Measurements from ENCODE around the gene OPCML.

GRCh38 chr11:132771746-132772145 is 760.6 kb downstream of the OPCML start:
- TF ChIP-seq, protein P1, sequence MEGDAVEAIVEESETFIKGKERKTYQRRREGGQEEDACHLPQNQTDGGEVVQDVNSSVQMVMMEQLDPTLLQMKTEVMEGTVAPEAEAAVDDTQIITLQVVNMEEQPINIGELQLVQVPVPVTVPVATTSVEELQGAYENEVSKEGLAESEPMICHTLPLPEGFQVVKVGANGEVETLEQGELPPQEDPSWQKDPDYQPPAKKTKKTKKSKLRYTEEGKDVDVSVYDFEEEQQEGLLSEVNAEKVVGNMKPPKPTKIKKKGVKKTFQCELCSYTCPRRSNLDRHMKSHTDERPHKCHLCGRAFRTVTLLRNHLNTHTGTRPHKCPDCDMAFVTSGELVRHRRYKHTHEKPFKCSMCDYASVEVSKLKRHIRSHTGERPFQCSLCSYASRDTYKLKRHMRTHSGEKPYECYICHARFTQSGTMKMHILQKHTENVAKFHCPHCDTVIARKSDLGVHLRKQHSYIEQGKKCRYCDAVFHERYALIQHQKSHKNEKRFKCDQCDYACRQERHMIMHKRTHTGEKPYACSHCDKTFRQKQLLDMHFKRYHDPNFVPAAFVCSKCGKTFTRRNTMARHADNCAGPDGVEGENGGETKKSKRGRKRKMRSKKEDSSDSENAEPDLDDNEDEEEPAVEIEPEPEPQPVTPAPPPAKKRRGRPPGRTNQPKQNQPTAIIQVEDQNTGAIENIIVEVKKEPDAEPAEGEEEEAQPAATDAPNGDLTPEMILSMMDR (IDR thresholded peaks at IDR 0.05; ENCODE audit: low read depth, low read length, poor library complexity, severe bottlenecking) = no peak
- TF ChIP-seq EZH2phosphoT487 (IDR thresholded peaks at IDR 0.05; ENCODE audit: borderline replicate concordance, low read length) = no peak

All from DOHH2 (cell line).